OCI-LY3 (cell line): ENCODE measurements around the gene DHDDS.

ENCODE experiments used
- H2AFZ ChIP-seq: fragments of 200-600, 300-600 bp; shearing (Covaris generic); 2 replicates; pipeline ENCODE4 v1.6.0; 2014; ENCODE audit warnings: antibody characterized with exemption, low read depth, low read length
- H3K27ac ChIP-seq: fragments of 200-600, 300-600 bp; sonication (generic); 2 replicates; pipeline ENCODE4 v1.5.1; 2014; ENCODE audit warnings: mild to moderate bottlenecking, low read length, moderate library complexity, mixed read lengths
- H3K27me3 ChIP-seq: fragments of 200-600, 300-600 bp; sonication (generic); 2 replicates; pipeline ENCODE4 v1.6.1; 2014; ENCODE audit warnings: low read depth, low read length, mixed read lengths
- H3K36me3 ChIP-seq: fragments of 200-600, 300-600 bp; sonication (generic); replicated peaks from 2 replicates; pipeline ENCODE3; 2014; ENCODE audit warnings: low read depth, low read length, mixed read lengths
- H3K4me1 ChIP-seq: fragments of 300-600, 200-600 bp; sonication (generic); 2 replicates; pipeline ENCODE4 v1.6.1; 2014; ENCODE audit warnings: low read length, mixed read lengths
- H3K4me2 ChIP-seq: fragments of 200-600, 300-600 bp; sonication (generic); 2 replicates; pipeline ENCODE4 v1.6.1; 2014; ENCODE audit warnings: low read length, mixed read lengths
- H3K4me3 ChIP-seq: fragments of 300-600, 200-600 bp; sonication (generic); 2 replicates; pipeline ENCODE4 v1.5.1; 2014; ENCODE audit warnings: antibody characterized with exemption, mild to moderate bottlenecking, low read length, moderate library complexity
- H3K79me2 ChIP-seq: fragments of 300-600, 200-600 bp; shearing (Covaris generic); 2 replicates; pipeline ENCODE4 v1.6.1; 2014; ENCODE audit warnings: mild to moderate bottlenecking, low read length, mixed read lengths
- H3K9ac ChIP-seq: fragments of 300-600, 200-600 bp; shearing (Covaris generic); 2 replicates; pipeline ENCODE4 v1.6.0; 2014; ENCODE audit warnings: mild to moderate bottlenecking, low read length, moderate library complexity
- H3K9me3 ChIP-seq: fragments of 200-600, 300-600 bp; shearing (Covaris generic); 2 replicates; pipeline ENCODE4 v1.6.1; 2014; ENCODE audit warnings: low read length, mixed read lengths; ENCODE audit not compliant: insufficient read depth
- H4K20me1 ChIP-seq: fragments of 200-600, 300-600 bp; sonication (generic); 2 replicates; pipeline ENCODE4 v1.6.1; 2016; ENCODE audit warnings: low read length, mixed read lengths; ENCODE audit not compliant: insufficient read depth
- EZH2phosphoT487 ChIP-seq: fragments of 200-600 bp; shearing (Covaris generic); IDR thresholded peaks from 2 replicates; pipeline ENCODE4 v1.6.1; 2018; ENCODE audit warnings: antibody characterized with exemption, mixed run types, low read depth
- TF ChIP-seq, protein P1 (sequence below): fragments of 200-600, 300-600 bp; sonication (generic); IDR thresholded peaks from 2 replicates; pipeline ENCODE4 v1.5.1; 2014; ENCODE audit warnings: antibody characterized with exemption, low read length, low read depth

DHDDS gene

DNA sequence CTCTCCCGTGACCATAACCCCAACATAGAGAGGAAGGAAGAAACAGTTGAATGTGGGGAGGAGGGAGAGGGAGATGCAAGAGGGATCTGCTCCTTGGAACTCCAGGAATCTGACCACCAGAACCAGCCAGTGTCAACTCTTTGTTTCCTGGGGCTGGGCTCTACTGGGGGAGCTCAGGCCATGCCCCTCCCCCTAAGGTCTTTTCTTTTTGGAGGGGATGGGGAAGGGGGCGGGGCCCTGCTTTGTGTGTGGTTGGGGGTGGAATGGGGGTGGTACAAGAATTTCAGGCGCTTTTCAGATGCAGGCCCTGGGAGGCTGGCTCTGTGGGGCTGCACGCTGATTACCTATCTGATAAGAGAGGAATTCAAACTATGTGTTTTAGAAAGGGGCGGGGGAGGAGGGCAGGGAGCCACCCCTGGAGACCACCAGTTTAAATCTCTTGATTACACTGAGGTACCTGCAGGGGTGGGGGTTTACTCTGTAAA, 13.2 kb upstream of the DHDDS start:
- no peaks in the 10 kb centered on the region for H3K36me3 ChIP-seq
- no peaks in the 10 kb centered on the region for H3K4me1 ChIP-seq
- no peaks in the 10 kb centered on the region for H4K20me1 ChIP-seq
- H3K4me2 ChIP-seq = no peak overlapping the region
- H3K9me3 ChIP-seq = no peaks in the 10 kb centered on the region
- H3K9ac ChIP-seq = no peak overlapping the region
- peaks cover 11% of the 10 kb centered on the region; the same call in 1 of the 2 replicates for H3K27me3 ChIP-seq
- no peak overlapping the region for H2AFZ ChIP-seq
- H3K4me3 ChIP-seq = no peak overlapping the region
- no peak overlapping the region for H3K27ac ChIP-seq
- no peaks in the 10 kb centered on the region for H3K79me2 ChIP-seq
- TF ChIP-seq, protein P1, sequence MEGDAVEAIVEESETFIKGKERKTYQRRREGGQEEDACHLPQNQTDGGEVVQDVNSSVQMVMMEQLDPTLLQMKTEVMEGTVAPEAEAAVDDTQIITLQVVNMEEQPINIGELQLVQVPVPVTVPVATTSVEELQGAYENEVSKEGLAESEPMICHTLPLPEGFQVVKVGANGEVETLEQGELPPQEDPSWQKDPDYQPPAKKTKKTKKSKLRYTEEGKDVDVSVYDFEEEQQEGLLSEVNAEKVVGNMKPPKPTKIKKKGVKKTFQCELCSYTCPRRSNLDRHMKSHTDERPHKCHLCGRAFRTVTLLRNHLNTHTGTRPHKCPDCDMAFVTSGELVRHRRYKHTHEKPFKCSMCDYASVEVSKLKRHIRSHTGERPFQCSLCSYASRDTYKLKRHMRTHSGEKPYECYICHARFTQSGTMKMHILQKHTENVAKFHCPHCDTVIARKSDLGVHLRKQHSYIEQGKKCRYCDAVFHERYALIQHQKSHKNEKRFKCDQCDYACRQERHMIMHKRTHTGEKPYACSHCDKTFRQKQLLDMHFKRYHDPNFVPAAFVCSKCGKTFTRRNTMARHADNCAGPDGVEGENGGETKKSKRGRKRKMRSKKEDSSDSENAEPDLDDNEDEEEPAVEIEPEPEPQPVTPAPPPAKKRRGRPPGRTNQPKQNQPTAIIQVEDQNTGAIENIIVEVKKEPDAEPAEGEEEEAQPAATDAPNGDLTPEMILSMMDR = no peak
- no peak for TF ChIP-seq EZH2phosphoT487

DNA sequence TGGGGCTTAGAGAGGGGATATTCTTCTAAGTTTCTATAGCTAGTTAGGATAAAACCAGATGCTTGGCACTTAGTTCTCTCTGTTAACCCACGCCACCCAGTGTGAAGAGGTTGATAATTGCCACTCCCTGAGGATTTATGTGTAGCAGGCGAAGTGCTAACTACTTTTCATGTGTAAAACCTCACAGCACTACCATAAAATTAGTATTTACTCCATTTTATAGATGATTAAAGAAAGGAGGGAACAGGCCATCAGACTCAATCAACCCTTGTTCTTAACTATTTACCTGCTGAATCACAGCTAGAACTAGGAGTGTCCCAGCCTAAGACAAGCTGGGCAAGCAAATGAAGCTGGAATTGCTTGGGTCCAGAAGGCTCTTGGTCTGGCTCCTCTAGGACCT, 12.6 kb upstream of the DHDDS start:
- no peaks in the 10 kb centered on the region for H3K9me3 ChIP-seq
- no peak overlapping the region for H2AFZ ChIP-seq
- H3K27me3 ChIP-seq = peaks cover 6% of the 10 kb centered on the region; the same call in 1 of the 2 replicates
- no peak overlapping the region for H3K9ac ChIP-seq
- H4K20me1 ChIP-seq = no peaks in the 10 kb centered on the region
- no peaks in the 10 kb centered on the region for H3K36me3 ChIP-seq
- TF ChIP-seq, protein P1 = no peak
- TF ChIP-seq EZH2phosphoT487 = no peak
- H3K79me2 ChIP-seq = no peaks in the 10 kb centered on the region
- no peak overlapping the region for H3K4me3 ChIP-seq
- no peaks in the 10 kb centered on the region for H3K4me1 ChIP-seq
- no peak overlapping the region for H3K4me2 ChIP-seq
- H3K27ac ChIP-seq = no peak overlapping the region

DNA sequence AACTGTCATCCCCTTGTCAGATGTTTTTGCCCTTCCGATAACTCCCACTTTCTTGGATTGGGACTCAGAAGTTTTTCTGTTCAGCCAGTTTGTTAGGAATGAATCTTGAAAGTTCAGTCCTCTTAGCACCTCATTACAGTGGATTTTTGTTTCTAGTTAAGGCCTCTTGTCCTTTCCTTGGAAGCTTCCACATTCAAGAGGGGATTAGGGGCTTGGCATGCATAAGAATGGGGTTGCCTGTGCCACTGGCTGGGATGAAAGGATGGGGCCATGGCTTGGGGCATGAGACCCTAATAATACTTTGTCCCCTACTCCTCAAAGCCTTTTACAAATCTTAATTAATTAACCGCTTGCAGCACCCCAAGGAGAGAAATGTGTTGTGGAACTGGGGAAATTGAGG, 2.4 kb upstream of the DHDDS start:
- Histone ChIP-seq H2AFZ (no peak overlapping the region), H3K4me2 (no peak overlapping the region), H3K27me3 (no peaks in the 10 kb centered on the region), H3K4me1 (peaks cover 11% of the 10 kb centered on the region; the same call in 1 of the 2 replicates), H3K36me3 (peaks cover 3% of the 10 kb centered on the region), H4K20me1 (no peaks in the 10 kb centered on the region), H3K9me3 (no peaks in the 10 kb centered on the region), H3K9ac (no peak overlapping the region), H3K27ac (no peak overlapping the region), H3K4me3 (no peak overlapping the region), H3K79me2 (peaks cover 14% of the 10 kb centered on the region)
- TF ChIP-seq, protein P1 = no peak

DNA sequence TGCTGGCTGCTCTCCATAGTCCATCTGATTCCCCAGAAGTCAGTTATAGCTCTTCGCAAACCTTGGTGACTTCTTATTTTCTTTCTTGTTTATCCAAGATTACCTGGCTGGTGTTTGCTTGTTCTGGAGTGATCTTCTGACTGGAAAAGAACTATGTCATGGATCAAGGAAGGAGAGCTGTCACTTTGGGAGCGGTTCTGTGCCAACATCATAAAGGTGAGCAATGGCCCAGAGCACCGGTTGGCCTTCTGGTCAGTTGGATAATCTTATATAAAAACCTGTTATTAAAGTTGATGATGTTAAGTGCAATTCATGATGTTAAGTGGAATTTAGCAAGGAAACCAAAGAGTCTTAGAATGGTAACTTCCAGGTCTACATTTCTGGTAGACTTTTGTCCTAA, 672 bp downstream of the DHDDS start:
- Histone ChIP-seq H3K4me2 (peak overlapping the region; percentile 98), H3K9ac (peak overlapping the region; percentile 81), H3K27me3 (no peaks in the 10 kb centered on the region), H4K20me1 (no peaks in the 10 kb centered on the region), H3K4me1 (peaks cover 11% of the 10 kb centered on the region; the same call in 1 of the 2 replicates), H3K4me3 (peak overlapping the region; percentile 97), H3K27ac (0 out of 2 replicates have a peak overlapping the region, but pooled peaks have one; percentile 25), H2AFZ (no peak overlapping the region), H3K79me2 (peaks cover 14% of the 10 kb centered on the region), H3K36me3 (peaks cover 3% of the 10 kb centered on the region), H3K9me3 (no peaks in the 10 kb centered on the region)
- TF ChIP-seq, protein P1 = no peak
- TF ChIP-seq EZH2phosphoT487 = no peak
